NCI-H2171 (cell line): ENCODE data around the gene FNIP2.
"Not testable (repeated sequence)": the region's sequence is repeated elsewhere in the genome, so short reads cannot be mapped to it uniquely, and the experiment has no call there.

Experiments used
- DNase-seq: peaks from one replicate; lab custom pipeline; 2025; lab: John Stamatoyannopoulos, UW

FNIP2 gene

GRCh38 chr4:158768555-158769174, at the start of gene FNIP2:
Gene FNIP2 (plus strand): TSS chr4:158769026. CDS start chr4:158769213, 187 bp downstream.
- DNase-seq, result peak; percentile 54

- no peak for DNase-seq
Observed at GRCh38 chr4:158721680-158722079, 47.1 kb upstream of the FNIP2 start.

DNA sequence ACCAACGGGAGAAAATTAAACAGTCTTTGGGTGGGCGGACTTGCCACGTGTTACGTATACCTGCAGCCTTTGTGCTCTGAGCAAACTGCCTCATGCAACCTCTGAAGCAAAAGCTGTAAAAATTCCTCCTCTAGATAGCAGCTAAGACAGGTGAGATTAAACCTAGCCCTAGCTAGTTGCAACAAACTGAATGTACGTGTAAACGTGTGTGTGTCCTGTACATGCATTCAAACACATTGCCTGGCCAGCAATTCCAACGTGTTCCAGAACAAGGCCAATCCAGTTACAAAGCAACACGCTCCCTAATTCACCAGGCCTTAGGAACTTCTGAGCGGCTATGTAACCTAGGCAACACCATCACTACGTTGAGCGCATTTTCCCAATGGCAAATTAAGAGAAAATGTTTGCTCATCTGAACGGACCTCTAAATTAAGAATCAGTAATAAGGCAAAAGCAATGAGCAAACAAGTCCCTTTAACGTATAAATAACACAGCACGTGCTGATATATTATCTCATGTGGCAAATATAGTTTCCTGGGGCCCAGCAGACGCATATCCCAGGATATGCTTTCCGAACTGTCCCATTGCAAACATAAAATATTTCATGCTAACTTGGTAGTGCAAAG, 46.4 kb upstream of the FNIP2 start:
- DNase-seq, result no peak

DNA sequence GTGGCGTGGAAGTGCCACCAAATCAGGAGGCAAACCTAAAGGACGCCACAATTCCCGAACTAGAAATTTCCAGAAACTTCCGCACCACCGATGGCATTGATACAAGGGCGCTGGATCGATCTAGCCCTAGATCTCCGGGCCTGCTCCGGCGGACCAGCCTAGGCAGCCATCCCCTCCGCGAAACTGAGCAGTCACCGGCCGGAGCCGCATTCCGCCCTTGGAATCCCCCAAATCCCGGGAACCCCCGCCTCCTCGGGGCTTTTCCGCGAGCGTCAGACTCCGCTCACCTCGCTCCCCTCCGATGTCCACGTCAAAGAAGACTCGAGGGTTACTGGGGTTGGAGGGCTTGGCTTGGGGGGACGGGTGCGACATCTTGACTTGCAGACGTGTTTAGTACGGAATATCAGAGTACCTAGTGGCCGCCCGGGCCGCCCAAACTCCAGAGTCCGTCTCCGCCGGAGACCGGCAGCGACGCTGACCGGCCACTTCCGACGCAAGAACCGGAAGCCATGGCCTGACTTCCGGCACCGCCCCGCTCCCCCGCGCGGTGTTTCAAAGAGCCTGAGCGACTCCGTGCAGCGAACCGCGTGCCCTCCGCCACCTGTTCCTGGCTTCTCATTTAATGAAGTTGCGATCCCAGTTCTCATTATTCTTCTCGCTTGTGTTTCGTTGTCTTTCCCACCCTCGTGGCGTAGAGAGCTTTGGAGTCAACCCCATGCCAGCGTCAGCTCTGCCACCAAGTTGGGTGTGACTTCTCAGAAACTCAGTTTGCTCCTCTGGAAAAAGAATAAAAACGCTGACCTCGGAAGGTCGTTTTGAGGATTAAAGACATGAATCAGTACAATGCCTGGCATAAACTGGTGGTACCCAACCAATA, 45.7 kb upstream of the FNIP2 start, which contains the start of gene PPID:
PPID (minus strand) TSS at position 480 of the 877 bp plus-strand sequence; CDS start at position 372, 108 bp downstream.
- DNase-seq, result peak; percentile 67

GRCh38 chr4:158724637-158725036, 44.2 kb upstream of the FNIP2 start:
- DNase-seq, result no peak

GRCh38 chr4:158726633-158727032, 42.2 kb upstream of the FNIP2 start:
- no peak for DNase-seq

- no peak for DNase-seq
Observed at GRCh38 chr4:158728236-158728635, 40.6 kb upstream of the FNIP2 start.

DNA sequence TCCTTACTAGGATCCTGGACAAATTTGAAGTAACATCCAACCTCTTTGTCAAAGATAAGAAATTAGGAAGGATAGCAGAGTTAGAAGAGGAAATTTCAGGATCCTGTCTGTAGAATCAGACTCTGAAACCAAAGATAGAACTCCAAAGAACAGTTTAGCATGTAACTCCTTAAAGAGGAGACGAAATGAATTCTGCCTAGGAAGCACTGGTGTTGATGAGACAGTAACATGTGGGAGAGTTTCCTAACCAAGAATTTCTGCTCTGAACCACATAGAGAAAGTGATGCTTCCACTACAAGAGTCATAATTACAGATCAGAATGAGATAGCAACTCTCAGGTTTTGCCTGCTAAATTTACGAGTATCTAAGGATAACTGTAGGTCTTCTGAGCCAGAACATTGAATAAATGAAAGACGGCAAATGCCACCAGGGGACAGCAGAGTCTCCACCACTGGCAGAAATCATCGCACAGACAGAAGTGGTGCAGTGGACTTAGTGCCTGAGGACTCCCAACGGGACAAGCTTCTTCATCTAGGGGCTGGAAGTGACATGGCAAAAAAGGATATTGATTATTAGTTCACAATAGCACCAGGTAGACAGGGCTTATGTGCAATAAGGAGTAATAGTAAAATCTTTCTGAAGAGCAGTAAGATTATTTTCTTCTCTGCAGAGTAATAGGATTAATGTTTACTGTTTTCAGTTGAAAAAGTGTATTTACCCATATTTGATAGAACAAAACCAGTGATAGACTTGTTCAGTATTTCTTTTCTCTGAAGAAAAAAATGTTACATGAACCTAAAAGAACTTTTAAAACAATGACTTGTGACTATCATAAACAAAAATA, 38.9 kb upstream of the FNIP2 start:
- DNase-seq, result no peak

DNA sequence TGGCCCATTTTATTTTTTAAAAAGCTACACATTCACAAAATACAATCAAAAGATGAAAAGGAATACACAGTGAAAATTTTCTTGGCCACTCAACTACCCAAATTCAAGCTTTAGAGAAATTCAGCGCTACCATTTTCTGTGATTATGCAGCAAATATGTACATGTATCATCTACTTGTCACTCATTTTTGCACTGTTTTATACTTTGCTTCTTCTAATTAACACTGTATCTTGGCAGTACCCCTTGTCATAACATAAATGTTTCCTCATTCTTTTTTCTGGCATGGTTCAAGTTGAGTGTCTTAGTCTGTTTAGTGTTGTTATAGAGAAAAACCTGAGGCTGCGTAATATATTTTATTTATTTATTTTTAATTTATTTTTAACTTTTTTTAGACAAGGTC, 30.0 kb upstream of the FNIP2 start:
- DNase-seq, result no peak

DNA sequence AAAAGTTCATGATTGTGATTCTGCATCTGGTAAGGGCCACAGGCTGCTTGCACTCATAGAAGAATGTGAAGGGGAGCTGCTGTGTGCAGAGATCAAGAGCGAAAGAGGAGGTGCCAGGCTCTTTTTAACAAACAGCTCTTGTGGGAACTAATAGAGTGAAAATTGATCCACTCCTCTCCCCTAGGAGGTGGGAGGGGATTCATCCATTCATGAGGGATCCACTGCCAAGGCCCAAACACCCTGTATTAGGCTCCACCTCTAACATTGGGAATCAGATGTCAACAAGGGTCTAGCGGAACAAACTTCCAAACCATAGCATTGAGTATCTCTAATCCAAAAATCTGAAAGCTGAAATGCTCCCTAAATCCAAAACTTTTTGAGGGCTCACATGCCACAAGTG, 29.2 kb upstream of the FNIP2 start:
- DNase-seq, result no peak

DNA sequence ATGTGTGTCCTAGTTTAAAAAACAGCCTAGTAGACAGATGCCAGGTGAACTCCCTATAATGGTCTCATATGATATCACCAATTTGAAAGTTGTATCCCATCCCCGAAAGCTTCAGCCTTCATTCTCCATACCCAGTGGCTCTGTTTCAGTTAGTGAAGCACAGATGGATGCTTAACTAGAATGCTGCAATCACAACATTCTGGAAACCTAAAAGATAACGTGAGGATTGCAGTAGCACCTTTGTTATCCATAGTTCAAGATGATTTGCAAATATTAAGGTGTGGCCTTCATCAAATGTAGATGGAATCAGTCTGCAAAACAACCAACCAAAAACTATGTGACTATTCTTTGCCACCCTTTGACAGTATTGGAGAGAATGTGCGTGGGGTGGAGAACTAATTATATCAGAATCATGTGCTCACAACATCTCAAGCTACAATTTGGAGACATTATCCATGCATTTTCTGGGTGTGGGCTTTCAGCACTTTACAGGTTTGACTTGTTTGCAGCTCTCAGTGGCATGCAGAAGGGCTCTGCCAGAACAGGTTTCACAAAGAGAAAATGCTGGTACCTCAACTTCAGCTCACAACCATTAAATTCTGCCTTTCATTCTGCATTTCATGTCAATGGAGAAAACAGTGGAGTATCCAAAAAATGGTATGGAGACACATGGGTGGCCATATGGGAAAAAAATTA, 27.4 kb upstream of the FNIP2 start:
- no peak for DNase-seq

DNA sequence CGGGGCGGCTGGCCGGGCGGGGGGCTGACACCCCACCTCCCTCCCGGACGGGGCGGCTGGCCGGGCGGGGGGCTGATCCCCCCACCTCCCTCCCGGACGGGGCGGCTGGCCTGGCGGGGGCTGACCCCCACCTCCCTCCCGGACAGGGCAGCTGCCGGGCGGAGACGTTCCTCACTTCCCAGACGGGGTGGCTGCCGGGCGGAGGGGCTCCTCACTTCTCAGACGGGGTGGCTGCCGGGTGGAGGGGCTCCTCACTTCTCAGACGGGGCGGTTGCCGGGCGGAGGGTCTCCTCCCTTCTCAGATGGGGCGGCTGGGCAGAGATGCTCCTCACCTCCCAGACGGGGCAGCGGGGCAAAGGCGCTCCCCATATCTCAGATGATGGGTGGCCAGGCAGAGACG, 22.3 kb upstream of the FNIP2 start:
- DNase-seq, result not testable (repeated sequence)

GRCh38 chr4:158750379-158750778, 18.4 kb upstream of the FNIP2 start:
- DNase-seq, result no peak

GRCh38 chr4:158754385-158755180, 14.2 kb upstream of the FNIP2 start:
- DNase-seq, result no peak

- not testable (repeated sequence) for DNase-seq
Observed at GRCh38 chr4:158755819-158756218, 13.0 kb upstream of the FNIP2 start.

DNA sequence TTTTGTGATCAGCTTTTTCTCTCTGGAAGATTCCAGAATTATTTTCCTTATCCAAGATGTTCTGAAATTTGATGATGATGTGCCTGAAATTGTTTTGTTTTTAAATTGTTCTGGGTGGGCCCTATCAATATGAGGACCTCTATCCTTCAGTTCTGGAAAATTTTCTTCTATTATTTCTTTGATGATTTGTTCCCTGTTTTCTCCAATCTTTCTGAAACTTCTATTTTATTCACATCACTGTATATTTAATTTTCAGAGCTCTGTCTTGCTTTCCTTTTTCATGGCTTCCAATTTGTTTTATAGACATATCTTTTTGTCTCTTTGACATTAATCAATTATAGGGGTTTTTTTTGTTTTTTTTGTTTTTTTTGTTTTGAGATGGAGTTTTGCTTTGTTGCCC, 12.2 kb upstream of the FNIP2 start:
- no peak for DNase-seq

DNA sequence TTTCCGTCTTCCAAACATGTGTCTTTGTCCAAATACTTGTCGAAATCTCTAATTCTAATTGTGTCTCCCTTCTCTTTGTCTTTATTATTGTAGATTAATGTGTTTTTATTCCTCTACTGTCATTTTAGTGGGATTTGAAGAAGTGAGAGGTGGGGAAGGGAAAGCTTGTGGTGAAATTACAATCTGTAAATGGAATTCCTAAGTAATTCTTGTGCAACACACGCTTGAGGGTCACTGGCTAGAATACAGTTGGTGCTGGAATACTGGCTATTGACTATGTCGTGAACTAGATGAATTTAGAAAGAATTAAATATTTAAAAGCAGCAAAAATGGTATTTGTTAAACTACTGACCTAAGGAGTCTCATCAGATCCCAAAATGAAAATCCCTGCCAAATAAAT, 10.7 kb upstream of the FNIP2 start:
- DNase-seq, result no peak

GRCh38 chr4:158758703-158759102, 10.1 kb upstream of the FNIP2 start:
- no peak for DNase-seq

GRCh38 chr4:158759539-158759938, 9.3 kb upstream of the FNIP2 start:
- not testable (repeated sequence) for DNase-seq

- no peak for DNase-seq
Observed at GRCh38 chr4:158760866-158761265, 8.0 kb upstream of the FNIP2 start.
